Rectal smooth muscle tissue (tissue), 1 donor: ENCODE data around the gene SWI5.

Experiments used
- H3K27ac ChIP-seq: one replicate; pipeline ENCODE4 v1.7.0; 2013; ENCODE audit warnings: low read depth, low read length, inconsistent platforms
- H3K27me3 ChIP-seq: one replicate; pipeline ENCODE4 v1.7.0; 2013; ENCODE audit warnings: low read length; ENCODE audit not compliant: control insufficient read depth, insufficient read depth
- H3K36me3 ChIP-seq: one replicate; pipeline ENCODE4 v1.7.0; 2013; ENCODE audit warnings: low read length; ENCODE audit not compliant: control insufficient read depth, insufficient read depth
- H3K4me1 ChIP-seq: one replicate; pipeline ENCODE4 v1.7.0; 2013; ENCODE audit warnings: low read length; ENCODE audit not compliant: control insufficient read depth, insufficient read depth
- H3K4me3 ChIP-seq: one replicate; pipeline ENCODE4 v1.7.0; 2013; ENCODE audit warnings: low read length
- H3K9ac ChIP-seq: one replicate; pipeline ENCODE4 v1.7.0; 2013; ENCODE audit warnings: low read length

Gene SWI5

GRCh38 chr9:128254855-128255759, 21.0 kb upstream of the SWI5 start:
- Histone ChIP-seq H3K4me1 (peaks cover 2% of the 10 kb centered on the region), H3K27ac (no peak overlapping the region), H3K9ac (no peak overlapping the region), H3K27me3 (peaks cover 5% of the 10 kb centered on the region), H3K4me3 (no peak overlapping the region), H3K36me3 (peaks cover 24% of the 10 kb centered on the region)

- Histone ChIP-seq H3K36me3 (peaks cover 40% of the 10 kb centered on the region), H3K27ac (no peak overlapping the region), H3K4me3 (no peak overlapping the region), H3K9ac (no peak overlapping the region), H3K27me3 (no peaks in the 10 kb centered on the region), H3K4me1 (no peaks in the 10 kb centered on the region)
These were observed 18.8 kb upstream of the SWI5 start for GRCh38 chr9:128257086-128257825.

GRCh38 chr9:128257907-128258306, 18.2 kb upstream of the SWI5 start:
- H3K27ac ChIP-seq: no peak overlapping the region
- no peak overlapping the region for H3K4me3 ChIP-seq
- no peaks in the 10 kb centered on the region for H3K4me1 ChIP-seq
- peaks cover 45% of the 10 kb centered on the region for H3K36me3 ChIP-seq
- no peak overlapping the region for H3K9ac ChIP-seq
- no peaks in the 10 kb centered on the region for H3K27me3 ChIP-seq

GRCh38 chr9:128258326-128258725, 17.8 kb upstream of the SWI5 start:
- Histone ChIP-seq H3K9ac (no peak overlapping the region), H3K4me3 (no peak overlapping the region), H3K27me3 (no peaks in the 10 kb centered on the region), H3K27ac (no peak overlapping the region), H3K4me1 (no peaks in the 10 kb centered on the region), H3K36me3 (peaks cover 48% of the 10 kb centered on the region)

GRCh38 chr9:128259156-128259555, 16.9 kb upstream of the SWI5 start:
- H3K36me3 ChIP-seq: peaks cover 48% of the 10 kb centered on the region
- H3K27ac ChIP-seq: no peak overlapping the region

GRCh38 chr9:128260340-128260739, 15.7 kb upstream of the SWI5 start:
- Histone ChIP-seq H3K27me3 (no peaks in the 10 kb centered on the region), H3K4me1 (no peaks in the 10 kb centered on the region), H3K36me3 (peaks cover 48% of the 10 kb centered on the region), H3K27ac (no peak overlapping the region), H3K4me3 (no peak overlapping the region), H3K9ac (no peak overlapping the region)

More at GRCh38 chr9:128259156-128259555, 16.9 kb upstream of the SWI5 start:
- Histone ChIP-seq H3K4me1 (no peaks in the 10 kb centered on the region), H3K4me3 (no peak overlapping the region), H3K9ac (no peak overlapping the region), H3K27me3 (no peaks in the 10 kb centered on the region)

- H3K27ac ChIP-seq: no peak overlapping the region
- H3K27me3 ChIP-seq: no peaks in the 10 kb centered on the region
- H3K36me3 ChIP-seq: peaks cover 57% of the 10 kb centered on the region
- H3K4me3 ChIP-seq: no peak overlapping the region
- no peak overlapping the region for H3K9ac ChIP-seq
- no peaks in the 10 kb centered on the region for H3K4me1 ChIP-seq
These were observed 13.4 kb upstream of the SWI5 start for GRCh38 chr9:128262687-128263086.

- peaks cover 40% of the 10 kb centered on the region for H3K36me3 ChIP-seq
- H3K27me3 ChIP-seq: no peaks in the 10 kb centered on the region
- H3K9ac ChIP-seq: no peak overlapping the region
- H3K4me3 ChIP-seq: no peak overlapping the region
- no peaks in the 10 kb centered on the region for H3K4me1 ChIP-seq
- H3K27ac ChIP-seq: no peak overlapping the region
These were observed 10.7 kb upstream of the SWI5 start for GRCh38 chr9:128265348-128265847.

- Histone ChIP-seq H3K4me3 (no peak overlapping the region), H3K27ac (no peak overlapping the region), H3K27me3 (no peaks in the 10 kb centered on the region), H3K4me1 (no peaks in the 10 kb centered on the region), H3K9ac (no peak overlapping the region), H3K36me3 (peaks cover 36% of the 10 kb centered on the region)
These were observed 9.0 kb upstream of the SWI5 start for GRCh38 chr9:128266868-128267590.

- peaks cover 4% of the 10 kb centered on the region for H3K4me1 ChIP-seq
- no peak overlapping the region for H3K4me3 ChIP-seq
- peaks cover 30% of the 10 kb centered on the region for H3K36me3 ChIP-seq
- H3K9ac ChIP-seq: no peak overlapping the region
- H3K27ac ChIP-seq: no peak overlapping the region
- H3K27me3 ChIP-seq: no peaks in the 10 kb centered on the region
These were observed 5.0 kb upstream of the SWI5 start for GRCh38 chr9:128271112-128271511.

GRCh38 chr9:128271512-128271911, 4.6 kb upstream of the SWI5 start:
- Histone ChIP-seq H3K4me1 (peaks cover 4% of the 10 kb centered on the region), H3K4me3 (no peak overlapping the region), H3K9ac (no peak overlapping the region), H3K27ac (no peak overlapping the region), H3K27me3 (no peaks in the 10 kb centered on the region), H3K36me3 (peaks cover 30% of the 10 kb centered on the region)

GRCh38 chr9:128274245-128274644, 1.8 kb upstream of the SWI5 start:
- peaks cover 14% of the 10 kb centered on the region for H3K36me3 ChIP-seq
- no peaks in the 10 kb centered on the region for H3K27me3 ChIP-seq
- peak overlapping the region; percentile 68 for H3K4me3 ChIP-seq
- peaks cover 7% of the 10 kb centered on the region for H3K4me1 ChIP-seq
- H3K27ac ChIP-seq: no peak overlapping the region
- no peak overlapping the region for H3K9ac ChIP-seq
